BLaER1 (cell line): ENCODE results near the gene RAPGEF4.

Source experiments
- H3K27ac ChIP-seq: shearing (Covaris generic); formaldehyde crosslinking; 2 replicates; pipeline ENCODE4 v1.8.1; 2022
- H3K27me3 ChIP-seq: shearing (Covaris generic); formaldehyde crosslinking; 2 replicates; pipeline ENCODE4 v1.8.1; 2022
- H3K36me3 ChIP-seq: shearing (Covaris generic); formaldehyde crosslinking; 2 replicates; pipeline ENCODE4 v1.8.1; 2022
- H3K4me1 ChIP-seq: shearing (Covaris generic); formaldehyde crosslinking; 2 replicates; pipeline ENCODE4 v1.8.1; 2022
- H3K4me2 ChIP-seq: shearing (Covaris generic); formaldehyde crosslinking; 2 replicates; pipeline ENCODE4 v1.8.1; 2022
- H3K4me3 ChIP-seq: shearing (Covaris generic); formaldehyde crosslinking; 2 replicates; pipeline ENCODE4 v1.8.1; 2022
- H3K9ac ChIP-seq: shearing (Covaris generic); formaldehyde crosslinking; 2 replicates; pipeline ENCODE4 v1.8.1; 2022
- H3K9me3 ChIP-seq: shearing (Covaris generic); formaldehyde crosslinking; 2 replicates; pipeline ENCODE4 v1.8.1; 2022
- H4K20me1 ChIP-seq: shearing (Covaris generic); formaldehyde crosslinking; 2 replicates; pipeline ENCODE4 v1.8.1; 2022
- Cebpa-rat ChIP-seq: shearing (Covaris generic); IDR thresholded peaks from 2 replicates; pipeline ENCODE4 v1.8.1; 2022

The RAPGEF4 gene

DNA sequence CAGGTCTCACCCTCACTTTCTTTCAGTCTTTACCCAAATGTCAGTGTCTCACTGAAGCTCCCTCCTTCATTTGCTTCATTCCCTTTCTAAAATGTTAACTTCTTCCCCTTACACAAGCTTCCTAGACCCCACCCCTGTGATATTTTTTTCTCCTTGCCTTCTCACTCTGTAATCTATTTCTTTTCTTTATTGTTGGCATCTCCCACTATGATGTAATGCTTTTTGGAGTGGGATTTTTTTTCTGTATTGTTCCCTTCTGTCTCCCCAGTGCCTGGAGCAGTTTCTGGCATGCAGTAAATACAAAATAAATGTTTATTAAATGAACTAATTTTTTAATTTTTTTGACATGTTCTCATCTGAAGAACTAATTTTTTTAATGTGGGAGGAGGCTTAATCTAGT, 284.1 kb downstream of the RAPGEF4 start:
- no peak overlapping the region for H3K4me2 ChIP-seq
- no peak overlapping the region for H3K9ac ChIP-seq
- no peaks in the 10 kb centered on the region for H4K20me1 ChIP-seq
- H3K27ac ChIP-seq, result no peak overlapping the region
- H3K4me3 ChIP-seq, result no peak overlapping the region
- no peaks in the 10 kb centered on the region for H3K27me3 ChIP-seq
- H3K9me3 ChIP-seq, result peaks cover 8% of the 10 kb centered on the region; the same call in 1 of the 2 replicates
- H3K4me1 ChIP-seq, result no peaks in the 10 kb centered on the region
- H3K36me3 ChIP-seq, result no peaks in the 10 kb centered on the region
- TF ChIP-seq Cebpa-rat, result no peak

DNA sequence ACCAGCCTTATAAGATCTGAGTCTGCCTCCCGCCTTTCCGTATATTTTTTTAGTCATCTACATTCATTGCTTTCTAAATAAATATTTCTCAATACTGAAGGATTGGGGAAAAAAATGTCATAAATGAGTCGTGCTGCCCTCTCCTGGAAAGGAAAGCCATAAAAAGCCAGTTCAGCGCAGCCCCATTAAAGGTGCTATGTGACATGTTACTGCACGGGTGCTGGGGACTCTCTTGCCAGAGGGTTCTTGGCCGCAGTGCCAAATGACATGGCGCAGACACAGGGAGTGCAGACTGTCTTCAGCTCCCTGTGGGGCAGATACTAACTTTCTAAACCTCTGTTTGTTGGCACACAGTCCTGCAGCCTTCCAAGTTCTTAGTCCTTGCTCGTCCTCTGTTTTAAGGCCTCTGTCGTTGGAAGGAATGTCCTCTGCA, 286.3 kb downstream of the RAPGEF4 start:
- no peak for TF ChIP-seq Cebpa-rat
- peaks cover 16% of the 10 kb centered on the region for H3K4me1 ChIP-seq
- H4K20me1 ChIP-seq, result no peaks in the 10 kb centered on the region
- H3K9me3 ChIP-seq, result peaks cover 8% of the 10 kb centered on the region; the same call in 1 of the 2 replicates
- no peak overlapping the region for H3K4me3 ChIP-seq
- no peak overlapping the region for H3K4me2 ChIP-seq
- no peaks in the 10 kb centered on the region for H3K27me3 ChIP-seq
- no peak overlapping the region for H3K9ac ChIP-seq
- H3K27ac ChIP-seq, result no peak overlapping the region
- no peaks in the 10 kb centered on the region for H3K36me3 ChIP-seq

DNA sequence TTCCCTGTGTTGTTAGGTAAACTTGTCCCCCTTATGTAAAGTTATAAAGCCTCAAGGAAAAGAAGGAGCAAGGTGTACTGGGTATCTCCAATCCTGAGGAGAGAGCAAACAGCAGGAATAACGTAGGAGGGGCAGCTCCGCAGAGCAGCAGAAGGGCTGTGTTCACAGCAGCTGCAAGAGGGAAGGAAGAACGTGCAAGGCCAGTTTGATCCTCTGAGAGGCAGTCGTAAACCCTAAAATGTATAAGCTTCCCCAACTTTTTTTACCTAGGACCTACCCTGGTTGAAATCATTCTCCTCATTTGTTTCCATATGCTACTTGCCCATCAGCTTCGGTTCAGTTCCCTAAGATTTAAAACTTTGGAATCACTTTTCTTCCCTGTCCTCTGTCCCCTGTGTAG, 288.1 kb downstream of the RAPGEF4 start:
- Histone ChIP-seq H3K27ac (no peak overlapping the region), H3K27me3 (no peaks in the 10 kb centered on the region)

DNA sequence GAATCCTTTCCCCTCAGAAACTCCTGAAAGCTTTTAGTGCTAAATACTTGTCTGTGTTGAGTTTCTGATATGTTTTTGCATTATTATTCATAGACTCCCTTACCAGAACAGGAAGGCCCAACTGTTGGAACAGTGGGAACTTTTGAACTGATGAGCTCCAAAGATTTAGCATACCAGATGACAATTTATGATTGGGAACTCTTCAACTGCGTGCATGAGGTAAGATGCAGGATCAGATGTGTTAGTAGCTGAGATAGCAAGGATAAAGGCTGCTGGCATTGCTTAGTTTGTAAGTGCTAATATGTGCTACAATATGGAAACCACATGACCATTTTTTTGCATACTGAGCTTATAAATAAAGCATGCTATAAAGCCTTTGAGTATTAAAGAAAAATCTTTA, 290.8 kb downstream of the RAPGEF4 start:
- Histone ChIP-seq H3K4me3 (no peak overlapping the region), H3K4me1 (peaks cover 53% of the 10 kb centered on the region), H3K9me3 (peaks cover 8% of the 10 kb centered on the region; the same call in 1 of the 2 replicates), H4K20me1 (no peaks in the 10 kb centered on the region), H3K27me3 (no peaks in the 10 kb centered on the region), H3K27ac (no peak overlapping the region), H3K36me3 (no peaks in the 10 kb centered on the region), H3K9ac (no peak overlapping the region; the same call in 1 of the 2 replicates), H3K4me2 (peak overlapping the region; percentile 77)
- TF ChIP-seq Cebpa-rat, result no peak

More for the DNA sequence above, 288.1 kb downstream of the RAPGEF4 start:
- no peak for TF ChIP-seq Cebpa-rat
- Histone ChIP-seq H3K4me1 (peaks cover 34% of the 10 kb centered on the region), H3K4me2 (no peak overlapping the region), H3K9me3 (peaks cover 8% of the 10 kb centered on the region; the same call in 1 of the 2 replicates), H3K9ac (no peak overlapping the region), H3K4me3 (no peak overlapping the region), H4K20me1 (no peaks in the 10 kb centered on the region), H3K36me3 (no peaks in the 10 kb centered on the region)

DNA sequence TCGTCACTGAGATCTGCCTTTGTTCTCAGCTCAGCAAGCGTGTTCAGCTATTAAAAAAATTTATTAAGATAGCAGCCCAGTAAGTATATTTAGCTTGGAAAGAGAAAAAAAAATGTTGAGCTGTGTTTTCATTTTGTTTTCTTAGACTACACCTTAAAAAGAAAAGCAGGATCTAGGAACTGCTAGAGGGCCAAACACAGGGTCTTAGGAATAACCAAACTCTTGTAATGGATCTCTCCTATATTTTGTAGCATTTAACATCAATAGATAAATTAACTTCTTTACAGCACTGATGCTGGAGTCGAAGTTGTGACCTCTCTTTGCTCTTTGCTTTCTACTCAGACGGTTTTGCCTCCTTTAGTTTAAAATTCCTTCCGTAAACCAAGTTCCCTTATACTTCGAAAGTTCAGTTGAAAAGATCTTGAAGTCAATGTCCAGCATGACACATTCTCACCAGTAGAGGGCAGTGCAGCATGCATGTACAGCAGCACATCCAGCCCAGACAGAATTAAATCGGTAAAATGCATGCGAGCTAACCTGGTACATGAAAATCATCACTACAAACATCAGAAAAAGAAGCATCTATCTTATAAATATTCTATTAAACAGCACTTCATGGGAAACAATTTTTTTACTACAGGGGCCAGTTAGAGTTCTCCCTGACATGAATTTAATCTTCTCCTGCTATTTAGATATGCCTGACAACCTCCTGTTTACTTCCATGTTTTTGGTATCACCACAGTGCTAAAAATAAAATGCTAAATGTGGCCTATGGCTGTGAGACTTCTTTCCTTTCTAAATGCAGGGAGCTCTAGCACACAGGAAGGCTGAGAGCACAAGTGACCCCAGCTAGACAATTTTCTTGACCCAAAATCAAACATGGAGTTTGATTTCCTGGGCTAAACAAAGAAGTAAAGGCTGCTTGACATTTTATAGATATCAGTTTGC, 291.8 kb downstream of the RAPGEF4 start:
- TF ChIP-seq Cebpa-rat, result no peak
- no peaks in the 10 kb centered on the region for H4K20me1 ChIP-seq
- peaks cover 53% of the 10 kb centered on the region for H3K4me1 ChIP-seq
- no peak overlapping the region for H3K27ac ChIP-seq
- H3K27me3 ChIP-seq, result no peaks in the 10 kb centered on the region
- no peak overlapping the region for H3K4me3 ChIP-seq
- no peaks in the 10 kb centered on the region for H3K36me3 ChIP-seq
- no peak overlapping the region for H3K9ac ChIP-seq
- H3K4me2 ChIP-seq, result peak overlapping the region; percentile 68
- H3K9me3 ChIP-seq, result peaks cover 8% of the 10 kb centered on the region; the same call in 1 of the 2 replicates

DNA sequence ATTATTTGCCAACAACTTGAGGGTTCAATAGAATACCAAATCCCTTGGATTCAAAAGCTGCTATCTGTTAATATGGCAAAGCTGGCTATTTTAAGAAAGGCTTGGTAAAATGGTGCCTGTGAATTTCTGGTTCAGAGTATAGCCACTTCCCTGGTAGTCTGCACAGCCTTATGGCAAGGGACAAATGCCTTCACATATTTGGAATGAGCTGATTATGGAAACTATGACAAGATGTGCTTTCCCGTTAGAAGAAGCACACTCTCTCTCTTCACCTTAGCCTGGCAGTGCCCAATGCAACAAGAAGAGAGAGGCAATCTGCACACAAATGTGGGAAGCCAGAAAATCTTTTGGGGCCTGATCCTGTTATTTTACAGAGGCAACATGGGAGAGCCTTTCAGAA, 292.5 kb downstream of the RAPGEF4 start:
- Histone ChIP-seq H3K4me1 (peaks cover 53% of the 10 kb centered on the region), H3K4me3 (no peak overlapping the region), H3K9ac (no peak overlapping the region), H3K27ac (no peak overlapping the region), H3K27me3 (no peaks in the 10 kb centered on the region), H3K36me3 (no peaks in the 10 kb centered on the region), H4K20me1 (no peaks in the 10 kb centered on the region), H3K9me3 (peaks cover 8% of the 10 kb centered on the region; the same call in 1 of the 2 replicates), H3K4me2 (peak overlapping the region; percentile 68)
- TF ChIP-seq Cebpa-rat, result no peak

DNA sequence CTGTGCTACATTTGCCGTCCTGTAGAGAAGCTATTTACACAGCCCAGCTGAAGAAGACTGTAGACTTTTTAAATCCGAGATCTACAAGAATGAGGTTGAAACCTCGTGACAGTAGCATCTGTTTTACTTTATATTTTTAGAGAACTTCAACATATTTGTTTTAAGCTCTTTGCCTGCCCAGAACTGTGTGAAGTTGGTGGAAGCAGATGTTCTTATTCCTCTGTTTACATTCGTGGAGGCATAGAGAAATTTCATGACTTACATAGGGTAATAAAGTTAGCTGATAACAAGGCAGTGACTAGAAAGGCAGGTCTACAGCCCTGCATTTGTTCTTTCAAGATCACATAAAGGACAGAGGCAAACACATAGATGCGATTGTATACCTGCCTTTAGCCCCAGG, 293.0 kb downstream of the RAPGEF4 start:
- H4K20me1 ChIP-seq, result no peaks in the 10 kb centered on the region
- H3K27me3 ChIP-seq, result no peaks in the 10 kb centered on the region
- peaks cover 53% of the 10 kb centered on the region for H3K4me1 ChIP-seq
- H3K4me2 ChIP-seq, result no peak overlapping the region; the same call in 1 of the 2 replicates
- H3K27ac ChIP-seq, result no peak overlapping the region
- no peak for TF ChIP-seq Cebpa-rat
- H3K4me3 ChIP-seq, result no peak overlapping the region
- H3K36me3 ChIP-seq, result no peaks in the 10 kb centered on the region
- peaks cover 3% of the 10 kb centered on the region; the same call in 1 of the 2 replicates for H3K9me3 ChIP-seq
- H3K9ac ChIP-seq, result no peak overlapping the region

DNA sequence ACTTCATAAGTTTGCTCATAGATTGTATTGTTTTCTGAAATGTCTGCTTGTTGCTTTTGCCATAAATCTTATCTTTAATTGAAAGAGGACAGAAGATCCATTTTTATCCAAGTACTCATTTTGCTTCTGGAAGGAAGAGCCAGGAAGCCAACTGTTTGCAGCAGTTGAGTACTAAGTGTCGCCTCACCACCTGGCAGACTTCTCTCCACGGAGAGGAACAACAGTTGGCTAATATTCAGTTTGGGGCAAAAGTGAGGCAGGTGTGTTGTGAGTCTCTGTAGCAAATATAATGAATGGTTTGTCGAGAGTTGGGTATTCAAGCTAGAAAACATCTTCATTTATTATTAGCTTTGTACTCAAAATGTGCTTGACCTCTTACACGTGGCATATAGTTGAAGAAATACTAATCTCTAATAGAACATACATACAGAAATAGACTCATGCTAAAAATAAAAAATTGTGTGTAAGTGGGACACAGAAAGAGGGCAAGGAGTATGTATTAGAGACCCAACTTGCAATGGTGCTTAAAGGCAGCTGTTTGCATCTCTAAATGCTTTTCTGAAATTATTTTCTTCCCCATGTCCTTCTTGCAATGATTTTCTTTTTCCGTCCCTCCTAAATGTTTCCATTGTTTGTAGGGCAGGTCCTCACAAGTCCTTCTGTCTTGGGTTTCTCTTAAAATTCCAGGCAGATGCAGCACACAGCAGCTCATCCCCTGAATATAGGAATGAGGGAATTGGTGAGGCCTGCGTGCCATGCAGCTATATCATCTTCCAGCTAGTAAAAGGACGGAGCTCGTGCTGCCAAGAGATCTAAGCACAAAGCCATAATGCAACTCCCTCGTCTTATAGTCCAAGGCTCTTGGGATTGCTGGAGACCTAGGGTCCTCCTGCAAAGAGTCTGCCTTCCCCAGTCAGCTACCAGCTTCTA, 295.2 kb downstream of the RAPGEF4 start:
- Histone ChIP-seq H3K4me3 (no peak overlapping the region), H3K36me3 (no peaks in the 10 kb centered on the region), H3K27me3 (no peaks in the 10 kb centered on the region), H3K9ac (no peak overlapping the region), H3K9me3 (no peaks in the 10 kb centered on the region), H3K27ac (no peak overlapping the region), H3K4me2 (peak overlapping the region; percentile 49; the same call in 1 of the 2 replicates), H3K4me1 (peaks cover 47% of the 10 kb centered on the region), H4K20me1 (no peaks in the 10 kb centered on the region)
- no peak for TF ChIP-seq Cebpa-rat

DNA sequence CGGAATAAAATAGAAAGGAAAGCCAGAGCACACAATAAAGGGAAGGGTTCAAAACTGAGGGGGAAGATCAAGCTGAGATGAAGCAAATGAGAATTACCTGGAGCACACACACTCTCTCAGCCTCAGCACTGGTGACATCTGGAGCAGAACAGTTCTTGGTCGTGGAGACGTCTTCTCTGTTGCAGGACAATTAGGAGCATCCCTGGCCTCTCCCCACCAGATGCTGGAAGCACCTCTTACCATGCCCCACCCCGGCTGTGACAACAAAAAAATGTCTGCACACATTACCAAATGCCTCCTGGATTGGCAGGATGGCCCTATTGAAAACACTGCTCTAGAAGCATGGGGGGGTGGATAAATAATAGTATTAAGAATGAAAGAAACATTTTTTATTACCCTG, 296.4 kb downstream of the RAPGEF4 start:
- peaks cover 37% of the 10 kb centered on the region for H3K4me1 ChIP-seq
- H4K20me1 ChIP-seq, result no peaks in the 10 kb centered on the region
- no peaks in the 10 kb centered on the region for H3K27me3 ChIP-seq
- no peak overlapping the region for H3K4me3 ChIP-seq
- H3K9ac ChIP-seq, result no peak overlapping the region
- H3K27ac ChIP-seq, result no peak overlapping the region
- no peaks in the 10 kb centered on the region for H3K9me3 ChIP-seq
- H3K36me3 ChIP-seq, result no peaks in the 10 kb centered on the region
- H3K4me2 ChIP-seq, result no peak overlapping the region
- no peak for TF ChIP-seq Cebpa-rat
